GM12892 (cell line): ENCODE results near the gene POU2F2.

ENCODE experiments used
- POLR2A ChIP-seq: IDR thresholded peaks from 2 replicates; pipeline ENCODE4 v1.6.1; 2011; ENCODE audit warnings: low read depth, low read length, control low read depth
- POLR2AphosphoS5 ChIP-seq: IDR thresholded peaks from 2 replicates; pipeline ENCODE4 v1.6.1; 2011; ENCODE audit warnings: low read depth, low read length, control low read depth
- TAF1 ChIP-seq: IDR thresholded peaks from 2 replicates; pipeline ENCODE4 v1.6.1; 2011; ENCODE audit warnings: low read depth, mild to moderate bottlenecking, control low read depth, low read length, borderline replicate concordance

DNA sequence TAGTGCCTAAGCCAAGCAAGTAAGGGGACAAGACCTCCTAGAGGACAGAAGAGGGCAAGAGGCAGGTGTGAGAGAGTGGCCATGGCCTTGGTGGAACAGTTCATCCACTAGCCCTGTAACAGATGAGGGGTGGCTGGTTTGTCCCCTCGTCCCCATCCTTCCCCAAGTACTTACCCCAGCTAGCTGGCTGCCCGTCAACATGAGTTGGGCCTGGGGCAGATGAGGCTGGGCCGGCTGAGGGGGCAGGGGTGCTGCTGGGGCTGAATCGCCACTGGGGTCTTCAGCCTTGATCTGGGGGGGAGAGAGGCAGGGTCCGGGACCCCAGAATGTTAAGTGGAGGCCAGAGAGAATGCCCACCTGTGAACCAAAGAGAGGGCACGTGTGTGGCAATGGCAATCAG, 15.2 kb downstream of the POU2F2 start:
- TF ChIP-seq POLR2AphosphoS5 (no peak), POLR2A (no peak), TAF1 (no peak)
